HG03520 (cell line): ENCODE results near the gene CCDC88A.
"Not testable (repeated sequence)": the region's sequence is repeated elsewhere in the genome, so short reads cannot be mapped to it uniquely, and the experiment has no call there.

Source experiments
- ATAC-seq: cut with Tn5 transposase; IDR thresholded peaks from one replicate; pipeline ENCODE4 v1.9.1; 2021; ENCODE audit warnings: mild to moderate bottlenecking, moderate library complexity; ENCODE audit not compliant: unreplicated experiment

CCDC88A gene

DNA sequence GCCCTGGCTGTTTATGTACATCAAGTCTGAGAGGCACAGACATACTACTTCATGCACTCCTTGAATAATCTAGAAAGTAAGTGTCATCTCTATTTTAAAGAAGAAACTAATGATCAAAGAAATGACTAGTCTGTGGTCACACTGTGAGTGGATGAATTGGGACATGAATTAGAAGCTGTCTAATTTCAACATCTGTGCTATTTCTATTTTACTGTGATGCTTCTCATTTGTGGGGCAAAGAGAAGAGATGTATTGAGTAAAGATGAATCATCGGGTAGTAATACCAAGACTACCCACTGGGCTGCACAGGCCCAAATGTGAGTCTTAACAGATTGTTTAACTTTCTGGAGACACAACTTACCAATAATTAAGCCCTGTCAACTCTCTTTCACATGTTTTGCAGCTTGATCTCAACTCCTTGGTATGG, 108.2 kb downstream of the CCDC88A start:
- ATAC-seq, result peak; percentile 94

DNA sequence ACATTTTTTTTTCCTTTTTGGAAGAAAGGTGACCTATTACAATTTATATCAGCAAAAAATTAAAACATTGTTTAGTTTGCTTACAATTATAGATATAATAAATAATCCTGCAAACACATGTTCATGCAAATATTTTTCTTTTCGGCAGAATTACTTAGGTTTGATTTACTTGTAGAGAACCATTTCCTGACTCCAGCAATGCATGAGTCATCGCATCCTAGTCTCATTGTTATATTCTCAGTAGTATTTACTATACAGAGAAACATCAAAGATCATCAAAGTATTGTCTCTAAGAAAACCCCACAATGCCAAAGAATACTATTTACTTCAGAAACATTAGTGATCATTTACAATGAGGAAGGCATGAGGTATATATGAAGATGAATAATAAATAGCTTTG, 110.2 kb downstream of the CCDC88A start:
- no peak for ATAC-seq

DNA sequence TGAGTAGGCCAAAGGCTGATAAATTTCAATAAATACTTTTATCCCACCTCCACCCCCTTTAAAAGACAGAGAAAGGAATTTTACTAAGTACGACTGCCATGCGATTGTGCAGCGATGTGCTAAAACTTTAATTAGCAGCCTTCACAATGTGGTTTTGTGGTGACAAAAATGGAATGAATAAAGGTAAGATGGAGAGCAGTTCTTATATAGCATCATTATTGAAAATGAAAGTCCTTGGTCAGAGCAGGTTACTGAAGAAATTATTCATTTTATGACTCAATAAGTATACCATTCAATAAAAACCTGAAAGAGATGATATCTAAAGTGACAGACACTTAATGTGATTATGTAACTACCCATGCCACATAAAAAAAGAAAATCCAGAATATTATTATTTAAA, 117.4 kb downstream of the CCDC88A start:
- ATAC-seq, result peak; percentile 83

DNA sequence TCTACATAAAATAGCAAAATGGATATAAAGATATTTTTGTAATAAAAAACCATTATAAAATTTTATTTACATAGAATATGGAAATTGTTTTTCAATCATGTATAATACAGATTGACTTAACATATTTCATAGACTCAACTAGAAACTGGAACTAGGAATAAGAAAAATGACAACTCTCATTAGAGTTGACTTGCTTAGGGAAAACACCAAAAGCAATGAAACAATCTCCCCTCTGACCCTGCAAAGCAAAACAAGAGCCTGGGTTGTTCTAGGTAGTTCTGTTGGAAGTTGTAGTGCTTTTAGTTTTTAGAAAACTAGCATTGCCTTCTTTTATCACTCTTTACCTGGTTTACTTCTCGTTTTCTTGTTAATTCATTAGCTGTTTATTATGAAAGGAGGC, 118.4 kb downstream of the CCDC88A start:
- ATAC-seq, result no peak

DNA sequence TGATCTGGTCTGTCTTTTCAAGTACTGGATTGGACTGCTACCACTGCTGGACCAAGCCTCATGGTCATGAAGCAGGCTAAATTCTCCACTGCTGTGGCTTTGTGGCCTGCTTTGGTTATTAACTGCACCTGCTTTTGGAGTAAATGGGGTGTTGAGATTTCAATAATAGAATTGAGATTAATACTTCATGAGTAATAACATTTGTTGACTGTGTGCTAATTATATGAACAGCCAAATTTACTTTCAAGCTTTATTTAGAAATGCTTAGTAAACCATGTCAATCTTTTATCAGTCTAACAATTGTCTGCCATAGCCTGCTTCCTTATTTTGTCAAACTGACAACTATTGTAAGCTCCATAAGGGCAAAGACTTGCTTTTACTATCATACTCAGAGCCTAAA, 123.3 kb downstream of the CCDC88A start:
- ATAC-seq, result no peak

DNA sequence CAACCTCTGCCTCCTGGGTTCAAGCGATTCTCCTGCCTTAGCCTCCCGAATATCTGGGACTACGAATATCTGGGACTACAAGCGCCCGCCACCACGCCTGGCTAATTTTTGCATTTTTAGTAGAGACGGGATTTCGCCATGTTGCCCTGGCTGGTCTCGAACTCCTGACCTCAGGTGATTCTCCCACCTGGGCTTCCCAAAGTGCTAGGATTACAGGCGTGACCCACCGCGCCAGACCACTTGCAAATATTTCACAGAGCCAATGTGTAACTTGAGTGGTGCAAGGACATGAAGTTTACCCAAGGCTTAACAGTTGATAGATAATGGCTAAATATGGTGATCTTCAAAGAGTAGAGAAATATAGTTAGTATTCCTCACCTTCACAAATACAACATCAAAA, 136.6 kb downstream of the CCDC88A start:
- no peak for ATAC-seq

DNA sequence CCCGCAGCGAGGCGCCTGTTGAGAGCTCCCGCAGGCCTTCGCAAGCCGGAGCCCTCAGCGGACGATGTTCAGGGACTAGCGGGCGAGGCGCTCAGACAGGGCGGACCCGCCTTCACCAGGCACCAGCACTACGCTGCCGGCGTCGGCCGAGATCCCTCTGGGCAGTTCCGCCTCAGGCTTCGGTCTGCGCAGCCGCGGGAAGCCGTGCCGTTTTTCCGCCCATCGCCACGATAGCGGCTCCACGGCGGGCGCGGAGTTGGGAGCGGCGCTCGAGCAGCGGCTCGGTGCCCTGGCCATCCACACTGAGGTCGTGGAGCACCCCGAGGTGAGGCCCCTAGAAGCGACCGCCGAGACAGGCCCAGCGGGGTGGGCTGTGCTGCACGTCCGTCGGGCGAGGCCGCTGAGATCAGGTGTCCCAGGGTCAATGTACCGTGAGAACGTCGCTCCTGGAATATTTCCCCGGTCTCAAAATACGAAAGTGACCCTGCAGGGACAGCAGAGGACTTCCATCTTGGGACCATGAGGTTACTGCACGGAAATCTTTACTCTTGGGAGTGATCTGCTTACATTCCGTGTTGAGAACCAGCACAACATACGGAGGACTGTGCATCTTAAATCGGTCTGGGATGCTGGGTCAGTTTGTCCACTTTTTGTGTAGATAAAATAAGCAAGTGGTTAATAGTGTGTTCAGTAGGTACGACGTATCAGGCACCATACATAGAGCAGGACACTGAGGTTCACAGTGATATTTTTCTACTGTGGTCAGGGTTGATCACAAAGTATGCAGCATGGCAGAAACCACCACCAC, 137.3 kb downstream of the CCDC88A start:
- ATAC-seq, result peak; percentile 98

DNA sequence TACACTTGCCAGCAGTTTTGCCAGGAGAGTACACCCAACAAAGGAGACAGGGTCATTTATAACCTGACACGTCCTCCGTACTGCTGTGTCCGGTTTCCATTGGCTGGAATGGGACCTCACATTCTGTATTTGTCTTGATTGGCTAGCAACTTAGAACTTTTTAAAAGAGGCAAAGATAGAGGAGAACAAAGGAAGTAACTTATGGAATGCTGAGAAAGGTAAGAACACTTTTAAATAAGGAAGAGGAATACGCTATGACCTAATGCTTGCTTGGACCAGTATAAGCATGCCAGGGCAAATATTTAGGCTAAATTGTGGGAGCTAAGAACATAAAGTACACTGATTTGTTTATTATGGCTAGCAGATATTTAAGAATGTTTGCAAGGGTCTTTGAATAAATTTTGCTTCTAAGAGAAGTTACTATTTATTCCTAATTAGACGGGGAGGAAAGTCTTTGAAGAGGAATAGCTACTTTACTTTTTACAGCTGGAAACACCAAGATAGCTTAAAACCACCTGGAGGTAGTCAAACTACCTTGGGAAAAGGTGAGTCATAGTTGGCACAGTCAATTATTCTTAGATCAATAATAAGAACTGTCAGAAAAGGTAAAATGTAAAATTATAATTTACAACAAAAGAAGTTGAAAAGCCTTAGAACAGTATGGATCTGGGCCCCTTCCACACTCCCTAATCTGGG, 138.7 kb downstream of the CCDC88A start:
- not testable (repeated sequence) for ATAC-seq

DNA sequence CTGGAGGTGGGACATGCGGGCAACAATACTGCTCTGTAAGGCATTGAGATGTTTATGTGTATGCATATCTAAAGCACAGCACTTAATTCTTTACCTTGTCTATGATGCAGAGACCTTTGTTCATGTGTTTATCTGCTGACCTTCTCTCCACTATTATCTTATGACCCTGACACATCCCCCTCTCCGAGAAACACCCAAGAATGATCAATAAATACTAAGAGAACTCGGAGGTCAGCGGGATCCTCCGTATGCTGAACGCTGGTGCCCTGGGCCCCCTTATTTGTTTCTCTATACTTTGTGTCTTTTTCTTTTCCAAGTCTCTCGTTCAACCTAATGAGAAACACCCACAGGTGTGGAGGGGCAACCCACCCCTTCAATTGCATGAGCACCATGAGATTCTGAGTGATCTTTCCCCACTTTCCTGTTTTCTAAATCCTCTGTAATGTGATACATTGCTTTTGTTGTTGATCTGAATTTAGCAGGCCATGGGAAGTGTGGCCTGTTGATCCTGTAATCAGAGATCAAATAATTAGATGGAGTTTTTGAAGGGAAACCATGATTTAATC, 139.7 kb downstream of the CCDC88A start:
- not testable (repeated sequence) for ATAC-seq

DNA sequence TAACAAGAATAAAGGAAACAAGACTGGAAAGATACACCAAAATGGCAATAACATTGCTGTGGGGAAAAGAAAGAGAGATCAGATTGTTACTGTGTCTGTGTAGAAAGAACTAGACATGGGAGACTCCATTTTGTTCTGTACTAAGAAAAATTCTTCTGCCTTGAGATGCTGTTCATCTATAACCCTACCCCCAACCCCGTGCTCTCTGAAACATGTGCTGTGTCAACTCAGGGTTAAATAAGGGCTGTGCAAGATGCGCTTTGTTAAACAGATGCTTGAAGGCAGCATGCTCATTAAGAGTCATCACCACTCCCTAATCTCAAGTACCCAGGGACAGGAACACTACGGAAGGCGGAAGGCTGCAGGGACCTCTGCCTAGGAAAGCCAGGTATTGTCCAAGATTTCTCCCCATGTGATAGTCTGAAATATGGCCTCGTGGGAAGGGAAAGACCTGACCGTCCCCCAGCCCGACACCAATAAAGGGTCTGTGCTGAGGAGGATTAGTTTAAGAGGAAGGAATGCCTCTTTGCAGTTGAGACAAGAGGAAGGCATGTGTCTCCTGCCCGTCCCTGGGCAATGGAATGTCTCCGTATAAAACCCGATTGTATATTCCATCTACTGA, 140.3 kb downstream of the CCDC88A start:
- ATAC-seq, result not testable (repeated sequence)

DNA sequence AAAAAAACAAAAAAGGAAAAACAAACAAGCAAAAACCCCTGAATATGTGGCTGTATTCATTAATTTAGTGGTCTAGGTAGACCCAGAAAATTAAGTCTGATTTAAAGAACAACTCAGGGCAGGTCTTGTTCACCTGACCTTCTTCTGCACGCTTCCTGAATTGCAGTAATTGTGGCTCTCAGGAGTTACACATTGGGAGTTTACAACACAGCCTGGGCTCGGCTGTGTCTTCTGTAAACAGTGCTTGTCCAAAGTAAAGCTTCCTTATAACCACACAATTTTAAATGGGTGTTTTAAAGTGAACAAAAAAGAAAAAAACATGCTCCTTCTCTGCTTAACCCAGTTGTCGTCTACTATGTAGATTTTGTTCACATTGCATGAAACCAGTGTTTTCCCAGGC, 142.3 kb downstream of the CCDC88A start:
- ATAC-seq, result no peak

DNA sequence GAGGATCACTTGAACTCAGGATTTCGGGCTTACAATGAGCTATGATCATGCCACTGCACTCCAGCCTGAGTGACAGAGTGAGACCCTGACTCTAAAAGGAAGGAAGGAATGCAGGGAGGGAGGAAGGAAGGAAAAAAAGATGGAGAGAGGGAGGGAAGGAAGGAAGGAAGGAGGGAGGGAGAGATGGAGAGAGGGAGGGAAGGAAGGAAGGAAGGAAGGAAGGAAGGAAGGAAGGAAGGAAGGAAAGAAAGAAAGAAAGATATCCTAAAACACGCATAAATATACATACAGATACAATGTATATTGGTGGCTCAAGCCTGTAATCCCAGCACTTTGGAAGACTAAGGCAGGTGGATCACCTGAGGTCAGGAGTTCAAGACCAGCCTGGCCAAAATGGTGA, 145.3 kb downstream of the CCDC88A start:
- ATAC-seq, result not testable (repeated sequence)

DNA sequence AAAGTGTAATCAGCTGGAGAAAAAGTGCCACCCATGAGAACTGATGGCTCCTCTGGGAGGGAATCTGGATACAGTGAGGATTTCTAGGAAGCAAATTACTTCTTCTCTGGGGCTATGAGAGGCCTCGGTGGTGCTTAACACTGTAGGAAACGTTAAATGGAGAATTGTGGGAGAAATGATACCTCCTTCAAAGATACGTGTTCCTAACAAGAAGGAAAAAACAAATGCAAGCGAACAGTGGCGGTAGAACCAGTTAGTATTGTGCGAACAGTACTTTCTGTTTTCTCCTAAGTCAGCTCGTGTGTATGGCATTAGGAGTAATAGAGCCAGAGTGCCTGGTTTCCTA, 150.0 kb downstream of the CCDC88A start:
- no peak for ATAC-seq

DNA sequence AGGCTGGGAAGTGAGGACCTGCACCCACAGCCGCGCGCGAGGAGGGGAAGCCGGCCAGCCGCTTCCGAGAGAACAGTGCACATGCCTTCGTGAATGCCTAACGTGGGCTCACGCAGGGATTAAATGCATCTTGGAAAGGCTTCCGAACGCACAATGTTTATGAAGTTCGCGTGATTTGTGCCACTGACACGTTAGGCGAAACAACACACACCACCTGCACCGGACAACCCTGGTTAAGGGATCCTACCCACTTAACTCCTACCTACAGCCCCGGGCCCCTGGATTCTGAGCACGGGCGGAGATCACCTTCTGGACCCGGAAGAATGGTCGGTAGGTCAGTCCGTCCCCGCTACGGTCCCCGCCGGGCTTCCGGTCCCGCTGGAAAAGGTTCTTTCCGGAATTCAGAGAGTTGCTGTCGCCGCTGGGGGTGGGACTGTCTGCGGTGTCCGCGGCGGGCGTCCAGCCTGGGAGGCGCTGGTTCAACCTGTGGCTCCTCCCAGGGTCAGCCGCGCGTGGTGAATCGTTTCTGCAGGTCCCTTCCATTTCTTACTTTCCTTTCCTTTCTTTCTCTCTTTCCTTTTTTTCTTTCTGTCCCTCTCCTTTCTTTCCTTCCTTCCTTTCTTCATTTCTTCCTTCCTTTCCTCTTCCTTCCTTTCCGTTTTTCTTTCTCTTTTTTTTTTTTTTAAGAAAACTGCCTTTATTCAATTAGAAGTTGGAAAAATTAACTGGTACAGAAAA, 150.6 kb downstream of the CCDC88A start, which contains the start of gene MTIF2:
Gene MTIF2 (minus strand): TSS at position 325 of the 738 bp plus-strand sequence. CDS start 5,373 bp downstream, outside the sequence.
- ATAC-seq, result peak; percentile 95

DNA sequence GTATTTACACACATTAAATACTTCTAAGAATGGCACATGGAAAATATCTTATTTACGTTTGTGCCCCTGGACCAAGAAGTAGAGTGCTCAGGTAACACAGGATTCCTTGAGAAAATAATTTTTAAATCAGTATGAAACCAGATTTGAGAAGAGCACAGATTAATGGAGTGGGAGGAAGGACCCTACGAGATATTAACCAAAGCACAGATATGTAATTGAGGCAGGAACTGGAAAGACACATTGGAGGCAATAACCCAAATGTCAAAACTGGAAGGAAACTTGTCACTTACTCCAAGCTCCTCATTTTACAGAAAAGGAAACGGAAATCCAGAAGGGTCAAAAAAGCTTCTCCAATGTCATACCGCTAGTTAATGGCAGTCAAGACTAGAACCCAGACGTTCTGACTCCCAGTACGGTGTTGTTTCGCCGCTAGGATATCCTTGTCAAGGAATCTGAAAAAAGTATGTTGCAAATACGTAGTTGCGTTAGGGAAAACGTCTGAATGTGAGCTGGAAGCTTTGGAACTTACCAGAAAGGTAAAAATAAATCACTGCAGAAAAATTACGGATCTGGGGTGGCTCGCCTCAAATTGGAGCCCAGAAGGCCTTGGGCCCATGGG, 151.3 kb downstream of the CCDC88A start:
- no peak for ATAC-seq

DNA sequence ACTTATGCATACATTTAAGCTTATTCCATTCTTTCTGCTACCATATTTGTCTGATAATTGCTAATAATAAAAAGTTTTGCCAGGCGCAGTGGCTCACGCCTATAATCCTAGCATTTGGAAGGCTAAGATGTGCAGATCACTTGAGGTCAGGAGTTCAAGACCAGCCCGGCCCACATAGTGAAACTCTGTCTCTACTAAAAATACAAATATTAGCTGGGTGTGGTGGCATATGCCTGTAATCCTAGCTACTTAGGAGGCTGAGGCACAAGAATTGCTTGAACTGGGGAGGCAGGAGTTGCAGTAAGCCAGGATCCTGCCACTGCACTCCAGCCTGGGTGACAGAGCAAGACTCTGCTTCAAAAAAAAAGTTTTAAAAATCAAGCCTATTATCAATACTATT, 160.1 kb downstream of the CCDC88A start:
- ATAC-seq, result not testable (repeated sequence)

DNA sequence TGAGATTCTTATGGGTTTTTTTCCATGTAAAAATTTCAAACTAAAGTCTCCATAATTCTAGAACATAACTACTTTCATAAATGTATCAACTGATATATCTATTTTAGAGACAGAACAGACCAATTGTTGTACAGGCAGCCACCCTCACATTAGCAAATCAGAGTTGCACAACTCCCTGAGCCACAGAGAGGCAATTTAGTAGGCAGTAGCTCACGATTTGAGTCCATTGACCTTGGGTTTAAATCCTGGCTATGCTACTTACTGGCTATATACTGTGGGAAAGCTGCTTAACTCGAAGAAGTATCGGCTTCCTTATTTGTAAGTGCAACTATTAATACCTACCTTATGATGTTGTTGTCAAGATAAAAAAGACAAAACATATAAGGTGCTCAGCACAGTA, 166.8 kb downstream of the CCDC88A start:
- ATAC-seq, result no peak

DNA sequence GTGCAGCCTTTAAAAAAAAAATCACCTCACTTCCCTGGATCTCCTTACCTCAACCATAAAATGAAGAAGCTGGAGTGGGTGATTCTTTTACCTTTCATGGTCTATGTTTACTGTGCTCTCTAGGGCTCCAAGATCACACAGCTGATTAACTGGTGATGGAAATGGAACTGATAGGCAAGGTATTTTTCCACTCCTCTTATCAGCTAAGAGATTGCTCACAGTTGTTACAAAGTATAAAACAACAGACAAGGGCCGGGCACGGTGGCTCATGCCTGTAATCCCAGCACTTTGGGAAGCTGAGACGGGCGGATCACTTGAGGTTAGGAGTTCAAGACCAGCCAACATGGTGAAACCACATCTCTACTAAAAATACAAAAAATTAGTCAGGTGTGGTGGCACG, 172.6 kb downstream of the CCDC88A start:
- ATAC-seq, result no peak

DNA sequence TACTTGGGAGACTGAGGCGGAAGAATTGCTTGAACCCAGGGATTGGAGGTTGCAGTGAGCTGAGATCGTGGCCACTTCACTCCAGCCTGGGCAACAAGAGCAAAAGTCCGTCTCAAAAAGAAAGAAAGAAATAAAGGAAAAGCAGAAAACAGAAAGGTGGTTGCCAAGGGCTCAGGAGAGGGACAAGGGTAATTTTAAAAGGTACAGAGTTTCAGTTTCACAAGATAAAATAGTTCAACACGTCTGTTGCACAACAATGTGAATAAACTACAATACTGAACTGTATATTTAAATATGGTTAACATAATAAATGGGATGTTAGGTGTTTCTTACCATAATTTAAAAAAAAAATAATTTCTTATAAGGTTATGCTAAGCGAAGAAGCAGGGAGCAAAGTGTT, 174.2 kb downstream of the CCDC88A start:
- ATAC-seq, result no peak

DNA sequence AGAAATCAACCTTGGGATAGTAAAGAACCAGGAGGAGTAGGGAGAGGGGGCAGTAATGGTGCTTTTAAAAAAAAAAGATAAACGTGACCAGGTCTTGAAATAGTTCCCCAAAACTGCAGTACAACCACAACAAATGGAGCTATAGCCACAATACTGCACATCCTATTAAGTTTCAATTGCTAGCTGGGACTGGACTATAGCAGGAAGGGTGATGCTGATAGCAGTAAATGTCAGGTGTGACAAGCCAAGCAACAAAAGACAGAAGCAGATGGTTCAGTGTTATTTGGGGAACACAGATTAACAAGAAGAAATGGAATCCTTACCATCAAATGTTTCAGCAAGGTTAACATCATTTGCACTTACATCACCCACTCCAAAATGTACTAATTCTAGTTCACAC, 177.0 kb downstream of the CCDC88A start:
- no peak for ATAC-seq
